ENCODE results near the gene IZUMO1. TPM values are rescaled to one million over a fixed set of nuclear protein-coding genes. Genes with fewer than 3 reads are reported as not detected.
"Not testable (repeated sequence)": the region's sequence is repeated elsewhere in the genome, so short reads cannot be mapped to it uniquely, and the experiment has no call there.

The IZUMO1 gene
- not detected in 2 replicates for polyA plus RNA-seq (2014; cell fraction: cytosol; rRNA removed)
- polyA plus RNA-seq (2014; cell fraction: nucleus; rRNA removed): 0.15 TPM in 1 of 2 replicates, not detected in the other

DNA sequence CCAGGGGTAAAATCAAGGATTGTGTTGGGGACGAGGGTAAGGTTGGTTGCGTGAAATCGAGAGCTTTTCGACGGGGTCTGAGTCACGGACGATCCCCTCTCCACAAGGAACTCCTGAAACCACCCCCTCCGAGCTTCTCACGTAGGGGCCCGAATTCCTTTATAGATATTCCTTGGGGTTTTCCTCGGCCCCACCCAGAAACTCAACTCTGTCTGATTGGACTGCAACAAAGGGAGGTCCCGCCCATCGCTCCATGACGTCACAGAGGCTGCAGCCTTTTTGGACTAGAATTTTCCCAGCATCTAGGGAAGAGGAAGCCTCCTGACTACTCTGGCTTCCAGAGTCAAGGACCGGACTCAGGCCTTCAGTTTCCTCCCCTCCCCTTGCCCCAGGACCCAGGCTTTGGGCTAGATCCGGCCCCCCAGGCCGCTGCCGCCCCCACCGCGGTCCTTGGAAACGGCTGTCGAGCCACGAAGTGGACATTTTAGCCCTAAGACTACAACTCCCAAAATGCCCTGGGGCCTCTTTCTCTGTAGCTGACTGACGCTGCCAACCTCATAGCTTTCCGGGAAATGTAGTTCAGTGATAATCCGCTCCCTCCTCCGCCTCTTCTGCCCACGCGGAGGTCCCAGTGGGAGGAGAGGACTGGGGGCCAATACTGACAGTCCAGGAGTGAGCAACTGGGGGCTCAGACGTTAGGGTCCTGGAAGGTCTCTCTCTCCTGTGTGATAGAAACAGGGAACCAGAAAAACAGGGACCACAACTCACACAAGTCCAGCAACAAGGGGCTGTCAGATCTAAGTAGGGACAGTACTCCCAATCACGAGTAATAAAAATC lies at the start of gene IZUMO1:
TSS of gene IZUMO1 (minus strand) at position 172 of the 838 bp plus-strand sequence. CDS start 1,050 bp downstream, outside the sequence.
- peak; percentile 72 for DNase-seq (ENCODE audit: low spot score)

DNA sequence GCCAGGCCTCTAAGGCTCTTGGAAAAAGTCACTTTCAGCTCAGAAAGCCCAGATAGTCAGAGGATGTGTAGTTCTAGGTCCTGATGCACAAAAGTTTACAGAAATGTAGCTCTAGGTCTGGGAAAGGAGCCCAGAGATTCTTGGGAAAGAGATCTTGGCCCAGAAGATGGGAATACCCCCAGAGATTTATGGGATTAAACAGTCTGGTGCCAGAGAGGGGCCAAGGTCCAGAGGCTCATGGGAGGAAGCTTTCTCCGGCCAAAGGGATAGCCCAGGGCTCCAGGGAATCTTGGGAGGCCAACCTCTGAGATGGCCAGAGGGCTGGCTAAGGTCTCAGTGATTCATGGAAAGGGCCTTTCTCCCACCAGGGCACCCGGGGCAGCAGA lies 49.0 kb upstream of the IZUMO1 start:
- no peak for DNase-seq (ENCODE audit: low spot score)

DNA sequence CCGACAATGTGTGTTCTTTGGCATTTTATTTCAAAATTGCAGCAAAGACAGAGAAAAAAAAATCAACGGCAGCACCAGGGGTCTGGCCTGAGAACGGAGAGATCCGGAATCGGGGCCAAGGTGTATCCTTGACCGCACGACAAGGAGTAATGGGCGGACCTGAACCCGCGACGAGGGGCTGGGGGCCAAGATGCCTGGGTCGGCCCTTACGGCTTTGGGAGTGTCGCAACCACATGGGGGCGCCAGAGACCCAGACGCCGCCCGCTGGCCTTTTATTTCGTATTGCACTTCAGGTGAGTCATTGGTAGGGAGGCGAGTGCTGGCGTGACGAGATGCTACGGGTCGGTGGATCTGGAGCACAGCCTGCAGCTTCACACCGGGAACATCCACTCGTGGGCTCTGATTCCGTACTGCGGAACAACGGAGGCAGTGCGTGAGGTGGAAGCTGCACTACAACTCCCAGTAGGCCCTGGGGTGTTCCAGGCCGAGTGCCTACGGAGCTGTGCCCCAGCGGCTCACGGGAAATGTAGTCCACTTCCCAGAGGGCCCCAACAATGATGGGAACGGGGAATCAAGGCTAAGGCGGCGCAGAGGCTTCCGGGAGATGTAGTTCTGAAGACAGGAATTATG lies 48.5 kb upstream of the IZUMO1 start:
- peak; percentile 72 for DNase-seq (ENCODE audit: low spot score)

DNA sequence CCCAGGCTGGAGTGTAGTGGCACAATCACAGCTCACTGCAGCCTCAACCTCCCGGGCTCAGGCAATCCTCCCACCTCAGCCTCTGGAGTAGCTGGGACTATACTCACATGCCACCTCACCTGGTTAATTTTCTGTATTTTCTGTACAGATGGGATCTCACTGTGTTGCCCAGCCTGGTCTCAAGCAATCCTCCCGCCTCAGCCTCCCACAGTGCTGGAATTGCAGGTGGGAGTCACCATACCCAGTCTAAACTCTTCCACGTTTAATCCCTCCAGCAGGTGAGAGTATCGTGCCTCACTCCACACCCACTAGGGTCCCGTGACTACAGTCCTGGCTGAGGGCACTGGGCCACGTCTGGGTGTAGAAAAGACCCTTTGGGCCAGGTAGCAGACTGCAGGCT lies 47.6 kb upstream of the IZUMO1 start:
- DNase-seq (ENCODE audit: low spot score): no peak

DNA sequence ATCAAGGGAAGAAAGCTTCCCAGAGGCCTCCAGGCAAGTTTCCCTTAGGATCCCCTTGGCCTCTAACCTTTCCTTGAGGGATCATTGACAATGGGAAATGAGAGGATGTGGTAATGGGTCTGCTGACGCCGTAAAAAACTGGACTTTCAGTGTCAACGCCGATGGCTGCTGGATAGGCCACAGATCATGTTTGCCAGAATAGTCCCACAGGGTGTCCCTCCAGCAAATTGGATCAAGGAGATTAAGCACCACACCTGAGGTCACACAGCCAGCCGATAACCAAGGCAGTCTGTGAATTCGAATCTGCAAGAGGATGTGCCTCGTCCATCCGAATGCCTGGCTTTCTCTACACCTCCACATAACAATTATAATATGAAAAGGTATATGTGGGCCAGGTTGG lies 46.6 kb upstream of the IZUMO1 start:
- DNase-seq (ENCODE audit: low spot score): no peak

DNA sequence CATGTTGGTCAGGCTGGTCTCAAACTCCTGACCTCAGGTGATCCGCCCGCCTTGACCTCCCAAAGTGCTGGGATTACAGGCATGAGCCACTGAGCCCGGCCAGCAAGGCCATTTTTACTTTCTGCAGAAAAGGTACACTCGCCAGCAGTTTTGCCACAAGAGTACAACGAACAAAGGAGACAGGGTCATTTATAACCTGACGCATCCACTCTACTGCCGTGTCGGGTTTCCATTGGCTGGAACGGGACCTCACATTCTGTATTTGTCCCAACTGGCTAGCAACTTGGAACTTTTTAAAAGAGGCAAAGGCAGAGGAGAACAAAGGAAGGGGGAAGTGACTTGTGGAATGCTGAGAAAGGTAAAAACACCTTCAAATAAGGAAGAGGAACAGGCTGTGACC lies 40.6 kb upstream of the IZUMO1 start:
- DNase-seq (ENCODE audit: low spot score): not testable (repeated sequence)

DNA sequence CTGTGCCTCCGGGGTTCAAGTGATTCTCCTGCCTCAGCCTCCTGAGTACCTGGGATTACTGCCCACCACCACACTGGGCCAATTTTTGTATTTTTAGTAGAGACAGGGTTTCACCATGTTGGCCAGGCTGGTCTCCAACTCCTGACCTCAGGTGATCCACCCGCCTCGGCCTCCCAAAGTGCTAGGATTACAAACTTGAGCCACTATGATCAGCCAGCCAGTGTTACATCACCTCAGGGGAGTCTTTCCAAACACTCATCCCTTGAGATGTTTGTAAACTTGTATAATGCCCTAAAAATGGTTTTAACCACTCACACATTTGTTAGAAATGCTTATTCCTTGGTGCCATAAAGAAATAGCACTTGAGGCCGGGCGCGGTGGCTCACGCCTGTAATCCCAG lies 39.7 kb upstream of the IZUMO1 start:
- DNase-seq (ENCODE audit: low spot score): not testable (repeated sequence)

DNA sequence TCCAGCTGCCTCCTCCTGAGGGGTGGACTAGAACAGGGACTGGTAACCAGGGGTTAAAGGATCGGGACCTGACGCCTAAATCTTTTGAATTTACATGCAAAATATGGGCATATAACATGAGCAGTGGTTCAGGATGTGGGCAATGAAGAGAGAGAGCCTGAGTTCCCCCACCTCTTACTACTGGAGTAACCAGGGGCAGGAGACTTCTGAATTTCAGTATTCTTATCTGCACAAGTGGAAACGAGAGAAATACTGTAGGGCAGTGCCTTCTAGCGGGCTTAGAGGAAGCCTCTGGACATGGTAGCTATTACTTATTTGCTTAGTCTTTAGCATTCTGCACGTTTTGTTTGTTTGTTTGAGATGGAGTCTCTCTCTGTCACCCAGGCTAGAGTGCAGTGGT lies 37.8 kb upstream of the IZUMO1 start:
- no peak for DNase-seq (ENCODE audit: low spot score)

DNA sequence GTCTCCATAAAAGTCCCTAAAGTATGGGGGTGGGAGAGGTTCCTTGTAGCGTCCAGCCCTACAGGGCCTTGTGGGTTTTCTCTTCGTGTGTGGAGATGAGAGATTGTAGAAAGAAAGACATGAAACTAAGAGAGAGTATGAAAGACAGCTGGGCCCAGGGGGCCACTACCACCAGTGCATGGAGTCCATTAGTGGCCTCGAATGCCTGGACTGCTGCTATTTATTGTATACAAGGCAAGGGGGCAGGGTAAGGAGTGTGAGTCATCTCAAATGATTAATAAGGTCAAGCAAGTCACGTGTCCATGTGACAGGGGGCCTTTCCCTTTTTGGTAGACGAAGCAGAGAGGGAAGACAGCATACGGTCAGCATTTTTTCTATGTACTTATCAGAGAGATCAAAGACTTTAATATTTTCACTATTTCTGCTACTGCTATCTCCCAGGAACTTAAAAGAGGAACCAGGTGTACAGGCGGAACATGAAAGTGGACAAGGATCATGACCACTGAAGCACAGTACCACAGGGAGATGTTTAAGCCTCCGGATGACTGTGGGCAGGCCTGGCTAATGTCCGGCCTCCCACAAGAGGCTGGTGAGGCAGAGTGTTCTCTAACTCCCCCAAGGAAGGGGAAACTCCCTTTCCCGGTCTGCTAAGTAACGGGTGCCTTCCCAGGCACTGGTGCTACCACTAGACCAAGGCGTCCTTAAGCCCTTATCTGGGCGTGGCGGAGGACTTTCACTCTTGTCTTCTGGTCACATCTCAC lies 34.1 kb upstream of the IZUMO1 start:
- no peak for DNase-seq (ENCODE audit: low spot score)

DNA sequence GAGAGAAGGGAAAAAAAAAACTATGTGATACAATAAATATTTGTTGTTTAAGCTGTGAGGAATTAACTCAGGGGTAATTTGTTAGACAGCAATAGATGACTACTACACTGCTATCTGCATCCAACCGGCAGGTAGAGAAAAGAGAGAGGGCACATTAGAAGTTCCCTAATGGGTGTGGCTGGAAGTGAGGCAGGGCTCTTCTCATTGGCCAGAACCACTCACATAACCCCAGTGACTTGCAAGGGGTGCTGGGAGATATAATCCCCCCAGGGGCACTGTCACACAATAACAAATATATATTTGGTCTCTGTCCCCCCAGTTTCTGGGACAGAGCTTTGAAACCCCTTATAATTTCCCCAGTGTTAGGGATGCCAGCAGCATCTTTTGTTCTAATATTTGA lies 32.9 kb upstream of the IZUMO1 start:
- DNase-seq (ENCODE audit: low spot score): no peak

DNA sequence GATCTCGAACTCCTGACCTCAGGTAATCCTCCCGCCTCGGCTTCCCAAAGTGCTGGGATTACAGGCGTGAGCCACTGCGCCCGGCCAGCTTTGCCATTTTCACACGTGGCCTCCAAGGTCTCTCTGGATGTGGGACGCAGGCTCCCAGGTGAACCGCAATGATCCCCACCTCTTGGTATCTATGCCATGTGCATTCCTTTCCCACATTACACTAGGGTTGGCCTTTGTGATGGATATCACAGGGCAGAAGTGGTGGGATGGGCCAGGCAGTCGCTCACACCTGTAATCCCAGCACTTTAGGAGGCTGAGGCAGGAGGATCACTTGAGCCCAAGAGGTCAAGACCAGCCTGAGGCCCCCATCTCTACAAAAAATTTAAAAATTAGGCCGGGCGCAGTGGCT lies 31.0 kb upstream of the IZUMO1 start:
- no peak for DNase-seq (ENCODE audit: low spot score)

DNA sequence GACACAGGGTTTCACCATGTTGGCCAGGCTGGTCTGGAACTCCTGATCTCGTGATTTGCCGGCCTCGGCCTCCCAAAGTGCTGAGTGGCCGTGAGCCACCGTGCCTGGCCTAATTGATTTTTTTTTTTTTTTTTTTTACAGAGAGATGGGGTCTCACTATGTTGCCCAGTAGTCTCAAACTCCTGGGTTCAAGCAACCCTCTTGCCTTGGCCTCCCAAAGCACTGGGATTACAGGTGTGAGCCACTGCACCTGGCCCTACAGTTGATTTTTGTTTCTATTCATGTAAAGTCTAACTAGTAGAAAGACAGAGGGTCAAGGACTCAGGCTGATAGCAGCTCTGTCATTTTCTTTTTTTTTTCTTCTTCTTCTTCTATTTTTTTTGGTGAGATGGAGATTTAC lies 30.4 kb upstream of the IZUMO1 start:
- no peak for DNase-seq (ENCODE audit: low spot score)

DNA sequence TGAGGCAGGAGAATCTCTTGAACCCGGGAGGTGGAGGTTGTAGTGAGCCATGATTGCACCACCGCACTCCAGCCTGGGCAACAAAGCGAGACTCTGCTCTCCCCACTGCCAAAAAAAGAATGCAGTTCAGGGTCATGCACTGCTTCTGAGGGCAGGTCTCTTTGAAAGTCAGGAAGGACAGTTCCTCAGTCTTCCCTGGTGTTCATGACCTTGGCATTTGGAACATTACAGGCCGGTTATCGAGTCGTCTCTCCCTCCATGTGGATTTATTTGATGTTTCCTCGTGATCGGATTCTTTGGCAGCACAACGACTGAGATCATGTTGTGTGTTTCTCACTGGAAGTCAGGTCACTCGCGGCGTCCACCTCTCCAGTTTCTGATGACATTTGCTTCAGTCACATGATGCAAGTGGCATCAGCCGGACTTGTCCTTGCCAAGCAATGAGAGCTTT lies 25.8 kb upstream of the IZUMO1 start:
- no peak for DNase-seq (ENCODE audit: low spot score)

DNA sequence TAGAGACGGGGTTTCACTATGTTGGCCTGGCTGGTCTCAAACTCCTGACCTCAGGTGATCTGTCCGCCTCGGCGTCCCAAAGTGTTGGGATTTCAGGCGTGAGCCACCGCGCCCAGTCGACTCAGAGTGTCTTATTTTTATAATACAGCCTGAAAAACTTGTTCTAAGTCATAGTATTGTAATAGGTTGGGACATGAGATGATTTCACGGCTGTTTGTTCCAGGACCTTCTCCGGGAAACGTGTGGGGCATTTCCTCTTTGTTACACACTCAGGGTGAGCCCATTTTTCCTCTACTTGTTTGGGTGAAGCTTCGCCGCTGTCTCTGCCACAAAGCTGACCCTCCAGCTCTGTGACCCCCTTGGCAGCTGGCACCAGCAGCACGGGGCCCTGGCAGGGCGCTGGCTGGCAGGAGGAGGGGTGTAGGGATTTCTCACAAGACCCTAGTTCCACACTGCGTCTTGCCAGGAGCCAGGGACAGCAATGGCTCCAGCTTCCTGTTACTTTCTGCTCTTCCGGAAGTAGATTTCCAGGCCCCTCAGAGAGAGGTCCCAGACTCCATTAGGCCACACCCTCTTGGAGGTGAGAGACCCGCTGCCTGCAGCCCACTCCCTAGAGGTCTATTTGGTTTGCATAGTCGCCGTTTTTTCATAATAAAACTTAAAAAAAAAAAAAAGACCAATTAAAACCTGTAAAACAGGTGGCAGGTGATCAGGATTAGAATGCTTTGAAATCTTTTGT lies 24.2 kb upstream of the IZUMO1 start:
- no peak for DNase-seq (ENCODE audit: low spot score)

DNA sequence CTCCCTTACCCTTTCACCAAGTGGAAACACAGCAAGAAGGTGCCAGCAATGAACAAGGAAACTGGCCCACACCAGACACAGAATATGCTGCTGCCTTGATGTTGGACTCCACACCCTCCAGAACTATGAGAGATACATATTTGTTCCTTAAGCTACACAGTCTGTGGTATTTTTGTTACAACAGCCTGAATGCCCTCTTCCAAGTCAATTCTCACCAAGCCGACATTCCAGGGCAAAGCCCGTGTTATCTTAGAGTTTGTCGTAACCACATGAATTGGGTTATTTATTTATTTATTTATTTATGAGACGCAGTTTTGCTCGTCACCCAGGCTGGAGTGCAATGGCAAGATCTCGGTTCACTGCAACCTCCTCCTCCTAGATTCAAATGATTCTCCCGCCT lies 23.6 kb upstream of the IZUMO1 start:
- no peak for DNase-seq (ENCODE audit: low spot score)

DNA sequence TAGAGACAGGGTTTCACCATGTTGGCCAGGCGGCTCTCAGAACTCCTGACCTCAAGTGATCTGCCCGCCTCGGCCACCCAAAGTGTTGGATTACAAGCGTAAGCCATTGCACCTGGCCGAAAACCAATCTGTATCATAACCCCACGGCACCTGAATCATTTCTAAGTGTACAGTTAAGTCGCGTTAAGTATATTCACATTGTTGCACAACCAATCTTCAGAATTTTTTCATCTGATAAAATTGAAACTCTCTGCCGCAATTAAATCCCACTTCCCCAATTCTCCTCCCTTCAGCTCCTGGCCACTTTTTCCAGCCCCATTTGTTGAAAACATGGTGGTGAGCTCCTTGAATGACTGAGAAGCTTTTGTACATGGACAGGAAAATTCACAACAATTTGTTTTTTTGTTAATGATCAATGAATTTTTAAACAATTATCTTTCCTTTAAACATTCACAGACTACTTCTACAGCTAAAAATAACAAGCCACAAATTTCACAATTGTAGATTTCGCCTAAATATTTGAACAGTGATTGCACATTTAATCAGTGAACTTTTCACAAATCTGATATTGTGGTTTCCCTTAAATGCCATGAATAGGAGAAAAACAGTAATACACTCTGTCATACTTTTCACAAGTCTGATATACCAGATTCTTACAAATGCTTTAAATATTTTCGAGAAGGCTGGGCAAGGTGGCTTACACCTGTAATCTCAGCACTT lies 22.4 kb upstream of the IZUMO1 start:
- no peak for DNase-seq (ENCODE audit: low spot score)

DNA sequence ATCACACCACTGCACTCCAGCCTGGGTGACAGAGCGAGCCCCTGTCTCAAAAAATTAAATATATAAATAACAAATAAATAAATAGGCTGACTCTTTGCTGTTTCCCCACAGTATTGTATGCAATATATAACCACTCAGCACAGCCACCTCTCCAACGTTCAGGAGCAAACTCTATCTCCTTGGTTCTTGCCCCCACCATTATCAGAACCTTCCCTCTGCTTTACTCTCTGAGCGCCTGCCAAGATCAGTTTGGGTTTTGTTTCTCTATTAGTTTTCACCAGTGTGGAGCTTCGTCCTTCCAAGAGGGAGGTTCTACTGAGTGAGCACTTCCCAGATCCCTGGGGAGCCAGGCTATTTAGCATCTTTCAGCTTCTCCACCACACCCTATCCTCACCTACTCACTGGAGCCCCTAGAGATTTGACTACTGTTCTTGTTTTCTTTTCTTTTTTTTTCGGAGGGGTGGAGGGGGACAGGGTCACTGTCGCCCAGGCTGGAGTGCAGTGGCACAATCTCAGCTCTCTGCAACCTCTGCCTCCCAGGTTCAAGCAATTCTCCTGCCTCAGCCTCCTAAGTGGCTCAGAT lies 21.6 kb upstream of the IZUMO1 start:
- DNase-seq (ENCODE audit: low spot score): not testable (repeated sequence)

DNA sequence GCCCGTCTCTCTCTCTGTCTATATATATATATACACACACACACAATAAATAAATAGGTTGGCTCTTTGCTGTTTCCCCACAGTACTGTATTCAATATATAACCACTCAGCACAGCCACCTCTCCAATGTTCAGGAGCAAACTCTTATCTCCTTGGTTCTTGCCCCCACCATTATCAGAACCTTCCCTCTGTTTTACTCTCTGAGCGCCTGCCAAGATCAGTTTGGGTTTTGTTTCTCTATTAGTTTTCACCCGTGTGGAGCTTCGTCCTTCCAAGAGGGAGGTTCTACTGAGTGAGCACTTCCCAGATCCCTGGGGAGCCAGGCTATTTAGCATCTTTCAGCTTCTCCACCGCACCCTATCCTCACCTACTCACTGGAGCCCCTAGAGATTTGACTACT lies 19.1 kb upstream of the IZUMO1 start:
- not testable (repeated sequence) for DNase-seq (ENCODE audit: low spot score)

DNA sequence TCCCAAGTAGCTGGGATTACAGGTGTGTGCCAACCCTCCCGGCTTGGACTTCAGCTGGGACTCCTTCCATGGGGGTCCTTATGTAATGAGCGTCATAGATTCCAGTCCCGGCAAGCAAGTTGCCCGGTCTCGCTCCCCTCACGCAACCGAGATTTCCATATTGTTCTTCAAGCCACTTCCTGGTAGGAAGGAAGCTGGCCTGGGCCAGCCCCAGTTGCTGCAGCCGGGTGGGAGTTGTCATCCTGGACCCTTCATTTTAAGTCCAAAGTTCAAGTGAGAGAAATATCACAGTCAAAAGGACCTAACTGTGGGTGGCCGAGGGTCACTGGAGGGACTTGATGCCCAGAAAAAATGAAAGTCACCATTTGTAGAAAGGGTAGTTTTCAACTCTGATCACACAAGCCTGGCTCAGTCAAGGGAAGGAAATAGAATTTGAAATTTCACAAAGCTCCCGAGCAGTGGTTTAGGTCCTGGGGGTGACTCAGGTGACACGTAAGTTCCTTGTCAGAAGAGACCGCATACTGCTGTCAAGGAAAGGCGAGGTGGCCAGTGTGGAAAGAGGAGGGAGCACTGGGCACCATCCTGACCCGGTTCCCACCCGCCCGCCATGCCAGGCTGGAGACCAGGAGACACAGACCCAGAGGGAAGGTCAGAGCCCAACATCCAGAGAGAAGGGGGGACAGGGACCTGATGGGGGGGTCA lies 13.9 kb upstream of the IZUMO1 start:
- DNase-seq (ENCODE audit: low spot score): no peak

DNA sequence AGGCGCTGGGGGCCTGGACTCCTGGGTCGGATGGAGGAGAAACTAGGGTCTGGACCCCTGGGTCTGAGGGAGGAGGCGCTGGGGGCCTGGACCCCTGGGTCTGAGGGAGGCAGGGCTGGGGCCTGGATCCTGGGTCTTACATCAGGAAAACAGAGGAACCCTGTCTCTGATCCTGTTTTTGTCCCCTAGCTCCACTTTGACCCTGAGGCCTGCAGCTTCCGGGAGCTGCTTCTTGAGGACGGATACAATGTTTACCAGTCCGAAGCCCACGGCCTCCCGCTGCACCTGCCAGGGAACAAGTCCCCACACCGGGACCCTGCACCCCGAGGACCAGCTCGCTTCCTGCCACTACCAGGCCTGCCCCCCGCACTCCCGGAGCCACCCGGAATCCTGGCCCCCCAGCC lies 11.0 kb upstream of the IZUMO1 start:
- DNase-seq (ENCODE audit: low spot score): no peak

All from SK-N-DZ (cell line).